GM12873 (cell line): Measurements from ENCODE around the gene ERI3.

Experiments used
- CTCF ChIP-seq: IDR thresholded peaks from 2 replicates; pipeline ENCODE4 v1.5.1; 2012; ENCODE audit warnings: low read depth, mild to moderate bottlenecking, moderate library complexity, low read length, control low read depth; ENCODE audit not compliant: insufficient read depth; ENCODE audit errors: missing control alignments

ERI3 gene

GRCh38 chr1:44244986-44245385, 110.1 kb downstream of the ERI3 start:
- no peak for TF ChIP-seq CTCF

GRCh38 chr1:44243782-44244495, 111.1 kb downstream of the ERI3 start:
- TF ChIP-seq CTCF, result no peak

GRCh38 chr1:44242746-44243145, 112.3 kb downstream of the ERI3 start:
- no peak for TF ChIP-seq CTCF

- TF ChIP-seq CTCF, result no peak
Observed at GRCh38 chr1:44240802-44241671, 114.0 kb downstream of the ERI3 start.

GRCh38 chr1:44239961-44240371, 115.1 kb downstream of the ERI3 start:
- no peak for TF ChIP-seq CTCF

GRCh38 chr1:44239331-44239960, 115.6 kb downstream of the ERI3 start:
- no peak for TF ChIP-seq CTCF

GRCh38 chr1:44238660-44239059, 116.4 kb downstream of the ERI3 start:
- TF ChIP-seq CTCF, result no peak
